GM19351 (cell line): ENCODE data around the gene FAM162A.
"Not testable (repeated sequence)": the region's sequence is repeated elsewhere in the genome, so short reads cannot be mapped to it uniquely, and the experiment has no call there.

Experiments used
- ATAC-seq: cut with Tn5 transposase; IDR thresholded peaks from one replicate; pipeline ENCODE4 v1.9.1; 2021; ENCODE audit warnings: mild to moderate bottlenecking, moderate library complexity; ENCODE audit not compliant: unreplicated experiment

The FAM162A gene

DNA sequence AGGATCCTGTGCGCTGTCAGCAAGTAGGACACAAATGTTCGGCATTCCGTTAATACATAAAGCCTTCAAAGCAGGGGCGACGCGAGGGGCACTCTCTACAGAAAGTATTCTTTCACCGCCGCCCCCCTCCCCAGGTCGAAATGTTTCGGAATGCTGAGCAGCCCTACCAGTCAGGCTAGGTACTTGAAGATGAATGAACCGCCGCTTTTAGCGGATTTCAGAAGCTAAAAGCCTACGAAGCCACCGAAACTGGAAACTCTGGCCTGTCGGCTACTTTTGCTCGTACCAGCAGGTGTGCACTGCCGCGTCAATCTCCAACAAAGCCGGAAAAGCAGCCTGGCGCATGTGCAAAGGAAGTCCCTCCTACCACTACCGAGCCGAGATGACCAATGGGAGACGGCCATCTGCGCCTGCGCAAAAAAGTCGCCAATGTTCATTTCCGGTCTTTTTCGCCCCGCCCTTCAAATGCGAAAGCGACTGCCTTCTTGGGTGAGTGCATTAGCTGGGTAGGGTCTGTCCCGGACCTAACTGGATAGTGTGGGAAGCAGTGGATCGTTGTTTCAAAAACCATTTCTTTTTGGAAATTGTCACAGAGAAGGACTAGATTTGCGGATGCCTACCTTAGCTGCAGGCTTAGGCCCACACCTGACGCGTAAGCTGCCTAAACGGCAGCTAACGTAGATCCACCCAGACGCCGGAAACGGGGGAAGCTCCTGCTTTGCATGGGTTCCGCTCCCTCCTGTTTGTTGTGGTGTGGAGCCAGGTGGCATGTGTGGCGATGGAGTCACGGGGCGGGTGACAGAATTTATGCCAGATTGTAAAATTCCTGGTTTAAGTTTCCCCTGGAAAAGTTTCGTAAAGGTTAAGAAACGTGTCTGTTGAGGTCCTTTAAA is 32.0 kb downstream of the FAM162A start, which contains the start of gene WDR5B:
WDR5B (minus strand) TSS at position 301 of the 893 bp plus-strand sequence. CDS start 534 bp downstream, outside the sequence.
- ATAC-seq = peak; percentile 80

DNA sequence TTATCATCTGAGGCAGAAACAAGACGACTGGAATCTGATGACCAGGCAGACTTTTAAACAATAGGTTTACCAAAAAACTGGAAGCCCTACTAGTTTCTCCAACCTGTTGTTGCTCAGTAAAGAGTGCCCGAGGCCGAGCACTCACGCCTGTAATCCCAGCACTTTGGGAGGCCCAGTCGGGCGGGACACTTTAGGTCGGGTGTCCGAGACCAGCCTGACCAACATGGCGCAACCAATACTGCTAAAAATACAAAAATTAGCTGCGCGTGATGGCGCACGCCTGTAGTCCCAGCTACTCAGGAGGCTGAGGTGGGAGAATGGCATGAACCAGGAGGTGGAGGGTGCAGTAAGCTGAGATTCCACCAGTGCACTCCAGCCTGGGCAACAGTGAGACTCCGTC is 33.0 kb downstream of the FAM162A start:
- no peak for ATAC-seq

DNA sequence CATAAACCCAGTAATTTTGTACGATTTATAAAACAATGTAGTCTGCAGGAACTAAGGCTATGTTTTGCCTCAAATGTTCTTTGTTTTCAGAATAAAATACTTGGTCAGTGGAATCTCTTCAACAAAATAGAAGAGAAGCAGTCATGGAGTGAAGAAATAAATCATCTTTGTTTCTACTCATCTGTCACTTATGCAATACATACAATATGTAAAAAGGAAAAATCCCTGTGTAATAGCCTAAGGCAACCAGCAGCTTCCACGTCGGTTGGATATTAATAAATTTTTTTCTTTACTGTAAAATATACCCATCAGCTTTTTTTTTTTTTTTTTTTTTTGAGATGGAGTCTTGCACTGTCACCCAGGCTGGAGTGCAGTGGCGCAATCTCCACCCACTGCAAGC is 37.1 kb downstream of the FAM162A start:
- ATAC-seq = no peak

DNA sequence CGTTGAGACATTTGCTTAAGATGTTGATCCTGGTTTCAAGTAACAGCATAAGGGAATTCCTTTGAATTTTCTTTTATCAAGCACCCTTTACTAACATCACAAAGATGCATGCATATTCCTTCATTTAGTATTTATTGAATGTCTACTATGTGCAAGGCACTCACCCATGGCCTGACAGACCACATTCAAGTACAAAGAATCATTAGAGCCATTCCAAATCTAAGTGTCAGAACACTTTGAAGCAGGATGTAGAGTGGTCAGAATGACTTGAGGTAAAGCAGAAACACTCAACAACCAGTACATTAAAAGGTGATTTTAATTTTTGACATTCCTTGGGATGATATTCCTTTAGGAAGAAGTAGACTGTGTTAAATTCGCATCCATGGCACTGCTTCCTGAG is 37.9 kb downstream of the FAM162A start:
- no peak for ATAC-seq

DNA sequence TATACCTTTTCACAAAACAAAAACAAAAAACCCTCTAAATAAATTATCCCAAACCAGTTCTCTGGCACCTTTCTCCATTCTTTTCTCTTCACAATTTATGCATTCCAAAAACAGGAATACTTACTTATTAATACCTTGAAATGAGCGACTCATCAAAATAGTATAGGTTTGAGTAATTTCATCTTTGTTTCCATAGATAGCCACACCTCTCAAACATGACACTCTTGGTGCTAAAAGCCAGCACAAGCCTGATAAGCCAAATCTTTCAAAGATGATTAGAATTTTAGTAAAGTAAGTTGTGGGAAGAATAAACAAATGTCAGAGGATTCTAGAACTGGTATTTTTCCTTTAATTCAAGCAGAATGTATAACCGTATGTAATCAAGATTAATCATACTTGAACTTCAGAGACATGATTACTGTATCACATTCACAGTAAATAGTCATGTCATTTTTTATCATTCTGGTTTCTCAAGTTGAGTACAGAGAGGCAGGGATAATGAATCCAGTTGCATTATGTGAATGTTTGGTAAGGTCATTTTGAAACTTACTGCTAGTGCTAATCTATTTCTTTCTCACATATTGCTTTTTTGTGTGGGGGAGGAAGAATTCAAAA is 44.0 kb downstream of the FAM162A start:
- no peak for ATAC-seq

DNA sequence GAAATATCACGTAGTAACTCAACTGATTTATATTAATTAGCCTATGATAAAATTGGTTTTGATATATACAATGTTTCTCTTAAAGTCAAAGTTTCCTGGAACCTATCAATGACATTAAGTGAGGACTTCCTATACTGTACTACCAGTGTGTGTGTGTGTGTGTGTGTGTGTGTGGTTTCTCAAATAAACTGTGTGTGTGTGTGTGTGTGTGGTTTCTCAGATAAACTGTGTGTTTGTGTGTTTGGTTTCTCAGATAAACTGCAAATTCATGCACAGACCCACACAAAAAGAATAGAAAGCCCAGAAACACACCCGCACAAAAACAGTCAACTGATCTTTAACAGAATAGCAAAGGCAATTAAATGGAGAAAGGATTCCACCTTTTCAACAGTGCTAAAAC is 46.4 kb downstream of the FAM162A start:
- no peak for ATAC-seq

DNA sequence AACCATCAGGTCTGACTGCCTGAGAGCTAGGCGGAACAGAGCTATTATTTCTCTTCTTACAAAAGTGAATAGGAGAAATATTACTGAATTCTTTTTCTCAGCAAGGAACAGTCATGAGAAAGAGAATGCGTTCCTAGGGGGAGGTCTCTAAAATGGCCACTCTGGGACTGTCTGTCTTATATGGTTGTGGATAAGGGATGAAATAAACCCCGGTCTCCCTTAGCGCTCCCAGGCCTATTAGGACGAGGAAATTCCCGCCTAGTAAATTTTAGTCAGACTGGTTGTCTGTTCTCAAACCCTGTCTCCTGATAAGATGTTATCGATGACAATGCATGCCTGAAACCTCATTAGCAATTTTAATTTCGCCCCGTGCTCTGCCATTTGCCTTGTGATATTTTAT is 52.0 kb downstream of the FAM162A start:
- ATAC-seq = no peak

DNA sequence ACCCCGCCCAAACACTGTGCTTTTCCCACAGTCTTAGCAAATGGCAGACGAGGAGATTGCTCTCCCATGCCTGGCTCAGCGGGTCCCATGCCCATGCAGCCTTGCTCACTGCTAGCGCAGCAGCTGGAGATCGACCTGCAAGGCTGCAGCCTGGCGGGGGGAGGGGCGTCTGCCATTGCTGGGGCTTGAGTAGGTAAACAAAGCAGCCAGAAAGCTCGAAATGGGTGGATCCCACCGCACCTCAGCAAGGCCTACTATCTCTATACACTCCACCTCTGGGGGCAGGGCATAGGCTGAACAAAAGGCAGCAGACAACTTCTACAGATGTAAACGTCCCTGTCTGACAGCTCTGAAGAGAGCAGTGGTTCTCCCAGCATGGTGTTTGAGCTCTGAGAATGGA is 59.1 kb downstream of the FAM162A start:
- ATAC-seq = no peak

DNA sequence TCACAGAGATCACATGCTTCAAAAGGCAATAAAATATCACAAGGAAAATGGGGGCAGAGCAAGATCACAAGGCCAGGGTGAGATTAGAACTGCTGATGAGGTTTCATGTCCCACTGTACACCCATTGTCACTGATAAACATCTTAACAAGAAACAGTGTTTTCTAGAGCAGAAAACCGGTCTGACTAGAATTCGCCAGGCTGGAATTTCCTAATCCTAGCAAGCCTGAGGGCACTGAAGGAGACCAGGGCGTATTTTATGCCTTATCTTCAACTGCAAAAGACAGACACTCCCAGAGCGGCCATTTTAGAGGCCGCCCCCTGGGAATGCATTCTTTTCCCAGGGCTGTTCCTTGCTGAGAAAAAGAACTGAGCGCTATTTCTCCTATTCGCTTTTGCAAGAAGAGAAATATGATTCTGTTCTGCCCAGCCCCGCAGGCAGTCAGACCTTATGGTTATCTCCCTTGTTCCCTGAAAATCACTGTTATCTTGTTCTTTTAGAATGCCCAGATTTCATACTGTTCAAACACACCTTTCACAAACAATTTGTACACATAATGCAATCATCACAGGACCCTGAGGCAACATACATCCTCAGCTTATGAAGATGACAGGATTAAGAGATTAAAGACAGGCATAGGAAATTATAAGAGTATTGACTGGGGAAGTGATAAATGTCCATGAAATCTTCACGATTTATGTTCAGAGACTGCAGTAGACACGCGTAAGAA is 59.9 kb downstream of the FAM162A start:
- not testable (repeated sequence) for ATAC-seq

DNA sequence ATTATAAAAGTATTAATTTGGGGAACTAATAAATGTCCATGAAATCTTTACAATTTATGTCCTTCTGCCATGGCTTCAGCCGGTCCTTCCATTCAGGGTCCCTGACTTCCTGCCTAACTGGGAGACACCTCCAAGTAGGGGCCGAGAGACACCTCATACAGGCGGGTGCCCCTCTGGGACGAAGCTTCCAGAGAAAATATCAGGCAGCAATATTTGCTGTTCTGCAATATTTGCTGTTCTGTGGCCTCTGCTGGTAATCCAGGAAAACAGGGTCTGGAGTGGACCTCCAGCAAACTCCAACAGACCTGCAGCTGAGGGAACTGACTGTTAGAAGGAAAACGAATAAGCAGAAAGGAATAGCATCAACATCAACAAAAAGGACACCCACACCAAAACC is 60.5 kb downstream of the FAM162A start:
- not testable (repeated sequence) for ATAC-seq

DNA sequence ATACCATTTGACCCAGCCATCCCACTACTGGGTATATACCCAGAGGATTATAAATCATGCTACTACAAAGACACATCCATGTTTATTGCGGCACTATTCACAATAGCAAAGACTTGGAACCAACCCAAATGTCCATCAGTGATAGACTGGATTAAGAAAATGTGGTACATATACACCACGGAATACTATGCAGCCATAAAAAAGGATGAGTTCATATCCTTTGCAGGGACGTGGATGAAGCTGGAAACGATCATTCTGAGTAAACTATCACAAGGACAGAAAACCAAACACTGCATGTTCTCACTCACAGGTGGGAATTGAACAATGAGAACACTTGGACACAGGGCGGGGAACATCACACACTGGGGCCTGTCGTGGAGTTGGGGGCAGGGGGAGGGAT is 64.2 kb downstream of the FAM162A start:
- ATAC-seq = not testable (repeated sequence)

DNA sequence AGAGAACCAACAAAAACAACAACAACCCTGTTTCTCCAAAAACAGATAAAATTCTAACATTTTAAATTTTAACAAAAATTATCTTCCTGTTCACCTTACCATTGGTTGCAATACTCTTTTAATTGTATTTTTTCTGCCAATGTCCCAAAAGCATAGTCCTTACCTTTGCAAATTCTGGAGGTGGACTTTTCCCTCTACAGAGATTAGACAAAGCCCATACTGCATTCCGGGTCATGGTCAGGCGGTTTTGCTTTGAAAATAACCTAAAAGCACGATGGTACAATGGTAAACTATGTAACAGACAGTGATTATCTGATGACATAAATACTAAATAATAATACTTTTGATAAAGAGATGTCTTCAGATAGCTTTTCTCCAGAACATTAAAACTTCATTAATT is 67.4 kb downstream of the FAM162A start:
- ATAC-seq = no peak

DNA sequence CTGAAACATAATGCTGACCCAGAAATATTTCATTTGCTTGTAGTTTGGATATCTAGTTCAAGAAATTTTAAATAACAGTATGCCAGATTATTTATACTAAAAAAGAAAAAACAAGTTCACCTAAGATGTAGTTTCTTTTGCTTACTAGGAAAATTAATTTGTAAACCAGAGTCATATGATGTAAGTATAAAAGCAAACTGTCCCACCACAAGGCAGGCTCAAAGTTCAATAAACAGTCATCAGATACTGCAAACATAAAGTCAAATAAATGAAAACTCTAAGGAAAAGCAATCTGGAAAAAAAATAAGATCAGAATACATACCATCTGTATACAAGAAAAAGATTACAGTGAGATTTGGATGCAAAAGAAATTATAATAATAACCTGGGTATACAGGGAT is 72.1 kb downstream of the FAM162A start:
- ATAC-seq = no peak

DNA sequence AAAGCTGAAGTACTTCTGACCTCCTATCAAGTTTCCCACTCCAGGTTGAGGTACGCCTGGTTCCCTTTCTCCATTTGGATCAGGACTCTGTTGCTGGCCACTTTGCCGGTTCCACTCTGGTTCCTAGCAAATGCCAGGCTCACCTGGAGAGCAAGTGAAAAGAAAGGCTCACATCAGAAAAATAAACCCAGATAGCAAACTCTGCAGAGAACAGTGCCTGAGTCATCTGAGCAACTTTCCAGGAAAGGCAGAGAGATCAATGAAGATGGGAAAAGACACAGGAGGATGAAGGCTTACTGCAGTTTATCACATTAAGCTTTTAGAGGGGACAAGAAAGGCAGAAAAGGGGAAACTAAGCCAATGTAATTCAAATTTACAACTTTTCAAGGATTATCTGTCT is 73.7 kb downstream of the FAM162A start:
- no peak for ATAC-seq

DNA sequence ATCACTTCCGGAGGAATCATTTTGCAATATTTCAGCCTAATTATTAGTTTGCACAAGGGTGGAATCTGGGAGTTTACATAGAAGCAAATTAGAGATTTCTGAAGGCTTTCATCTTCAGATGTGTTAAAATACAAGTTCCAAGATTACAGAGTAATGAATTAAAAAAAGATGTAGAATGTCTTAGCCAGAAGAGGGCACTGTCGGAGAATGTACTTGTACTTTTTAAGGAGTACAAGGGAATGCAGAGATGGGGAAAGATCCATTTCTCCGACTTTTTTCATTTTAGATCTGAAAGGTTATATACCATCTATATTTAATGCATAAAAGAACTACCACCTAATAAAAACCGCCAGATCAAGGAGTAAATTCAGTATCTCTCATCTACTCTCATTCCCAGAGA is 75.0 kb downstream of the FAM162A start:
- ATAC-seq = no peak

DNA sequence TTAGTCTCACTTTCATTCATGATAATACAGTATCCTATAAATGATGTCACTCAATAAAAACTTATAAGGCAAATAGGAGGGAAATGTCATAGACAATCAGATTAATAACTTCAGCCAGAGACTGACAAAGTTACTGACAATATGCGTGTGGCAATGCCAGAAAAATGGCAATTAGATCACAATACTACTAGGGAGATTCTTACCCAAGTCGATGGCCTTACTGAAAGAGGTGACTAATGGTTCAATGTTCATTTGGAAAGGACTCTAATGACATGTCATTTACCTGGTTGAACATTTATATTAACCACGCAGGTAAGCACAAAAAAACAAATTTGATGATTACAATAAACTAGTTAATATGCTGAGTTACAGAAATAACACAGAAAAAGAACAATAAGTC is 77.8 kb downstream of the FAM162A start:
- ATAC-seq = no peak
